ENCODE measurements around the gene EOGT. TPM values are rescaled to one million over a fixed set of nuclear protein-coding genes. Genes with fewer than 3 reads are reported as not detected.

Gene EOGT
- total and polyA plus RNA-seq, 2 donors from 2014 or later = 7.2 to 28.1 TPM

DNA sequence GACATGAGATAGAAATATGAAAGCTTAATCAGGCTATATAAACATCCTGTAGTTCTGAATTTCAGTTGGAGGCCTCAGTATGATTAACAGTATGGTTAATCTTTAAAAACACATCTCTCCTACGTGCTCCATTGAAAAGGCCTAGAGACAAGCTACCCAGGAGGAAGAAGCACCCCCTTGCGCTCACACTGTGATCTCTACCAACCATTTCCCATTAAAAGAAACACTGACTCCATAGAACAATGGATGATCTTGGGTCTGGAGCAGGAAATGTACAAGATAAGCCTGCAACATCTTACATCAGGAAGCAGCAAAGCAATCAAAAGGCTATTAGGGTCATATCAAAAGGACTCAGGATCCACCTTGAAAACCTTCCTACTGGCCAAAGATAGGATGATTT is 3.4 kb upstream of the EOGT start:
- intact Hi-C loops (cut with DNase I) = no loop called here
- TF ChIP-seq, protein P1, sequence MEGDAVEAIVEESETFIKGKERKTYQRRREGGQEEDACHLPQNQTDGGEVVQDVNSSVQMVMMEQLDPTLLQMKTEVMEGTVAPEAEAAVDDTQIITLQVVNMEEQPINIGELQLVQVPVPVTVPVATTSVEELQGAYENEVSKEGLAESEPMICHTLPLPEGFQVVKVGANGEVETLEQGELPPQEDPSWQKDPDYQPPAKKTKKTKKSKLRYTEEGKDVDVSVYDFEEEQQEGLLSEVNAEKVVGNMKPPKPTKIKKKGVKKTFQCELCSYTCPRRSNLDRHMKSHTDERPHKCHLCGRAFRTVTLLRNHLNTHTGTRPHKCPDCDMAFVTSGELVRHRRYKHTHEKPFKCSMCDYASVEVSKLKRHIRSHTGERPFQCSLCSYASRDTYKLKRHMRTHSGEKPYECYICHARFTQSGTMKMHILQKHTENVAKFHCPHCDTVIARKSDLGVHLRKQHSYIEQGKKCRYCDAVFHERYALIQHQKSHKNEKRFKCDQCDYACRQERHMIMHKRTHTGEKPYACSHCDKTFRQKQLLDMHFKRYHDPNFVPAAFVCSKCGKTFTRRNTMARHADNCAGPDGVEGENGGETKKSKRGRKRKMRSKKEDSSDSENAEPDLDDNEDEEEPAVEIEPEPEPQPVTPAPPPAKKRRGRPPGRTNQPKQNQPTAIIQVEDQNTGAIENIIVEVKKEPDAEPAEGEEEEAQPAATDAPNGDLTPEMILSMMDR (IDR thresholded peaks at IDR 0.05; ENCODE audit: borderline replicate concordance, extremely low read depth, insufficient read depth) = no peak
- H3K9ac ChIP-seq (ENCODE audit: low read length in 3 of 3) = no peak overlapping the region
- peaks cover 0 to 4% (median 0%) of the 10 kb centered on the region in 3 donors for H3K36me3 ChIP-seq (ENCODE audit: control insufficient read depth in 2 of 3, insufficient read depth in 3 of 3, low read length in 3 of 3)
- DNase-seq (no peak), FAIRE-seq (no peak)
- no peak overlapping the region for H3K4me3 ChIP-seq (ENCODE audit: low read length in 3 of 3)
- H3K9me3 ChIP-seq (ENCODE audit: control insufficient read depth in 2 of 3, insufficient read depth in 1 of 3, low read length in 3 of 3) = no peaks in the 10 kb centered on the region
- H3K27ac ChIP-seq (ENCODE audit: low read depth in 2 of 2, low read length in 2 of 2) = no peak overlapping the region
- peaks cover 0 to 10% (median 6%) of the 10 kb centered on the region in 3 donors for H3K4me1 ChIP-seq (ENCODE audit: control insufficient read depth in 2 of 3, insufficient read depth in 2 of 3, low read depth in 1 of 3, low read length in 3 of 3)
- H3K27me3 ChIP-seq (ENCODE audit: control insufficient read depth, insufficient read depth, low read length) = no peaks in the 10 kb centered on the region

DNA sequence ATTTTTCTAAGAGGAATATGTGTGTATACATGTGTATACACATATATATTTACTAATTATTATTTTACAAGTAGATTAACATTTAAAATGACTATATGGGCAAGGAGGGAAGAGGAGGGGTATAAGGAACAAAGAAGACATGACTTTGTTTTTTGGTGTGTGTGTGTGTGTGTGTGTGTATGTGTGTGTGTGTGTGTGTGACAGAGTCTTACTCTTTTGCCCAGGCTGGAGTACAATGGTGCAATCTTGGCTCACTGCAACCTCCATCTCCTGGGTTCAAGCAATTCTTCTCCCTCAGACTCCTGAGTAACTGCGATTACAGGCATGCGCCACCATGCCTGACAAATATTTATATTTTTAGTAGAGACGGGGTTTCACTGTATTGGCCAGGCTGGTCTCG is 2.6 kb upstream of the EOGT start:
- H3K4me1 ChIP-seq (ENCODE audit: control insufficient read depth in 2 of 3, insufficient read depth in 2 of 3, low read depth in 1 of 3, low read length in 3 of 3) = peaks cover 0 to 10% (median 6%) of the 10 kb centered on the region in 3 donors
- FAIRE-seq = no peak
- peaks cover 0 to 4% (median 0%) of the 10 kb centered on the region in 3 donors for H3K36me3 ChIP-seq (ENCODE audit: control insufficient read depth in 2 of 3, insufficient read depth in 3 of 3, low read length in 3 of 3)
- no peaks in the 10 kb centered on the region for H3K9me3 ChIP-seq (ENCODE audit: control insufficient read depth in 2 of 3, insufficient read depth in 1 of 3, low read length in 3 of 3)
- DNase-seq = no peak
- TF ChIP-seq, protein P1 (IDR thresholded peaks at IDR 0.05; ENCODE audit: borderline replicate concordance, extremely low read depth, insufficient read depth) = no peak
- H3K4me3 ChIP-seq (ENCODE audit: low read length in 3 of 3) = no peak overlapping the region
- H3K27me3 ChIP-seq (ENCODE audit: control insufficient read depth, insufficient read depth, low read length) = no peaks in the 10 kb centered on the region
- H3K27ac ChIP-seq (ENCODE audit: low read depth in 2 of 2, low read length in 2 of 2) = no peak overlapping the region
- H3K9ac ChIP-seq (ENCODE audit: low read length in 3 of 3) = no peak overlapping the region
- intact Hi-C loops (cut with DNase I) = no loop called here

DNA sequence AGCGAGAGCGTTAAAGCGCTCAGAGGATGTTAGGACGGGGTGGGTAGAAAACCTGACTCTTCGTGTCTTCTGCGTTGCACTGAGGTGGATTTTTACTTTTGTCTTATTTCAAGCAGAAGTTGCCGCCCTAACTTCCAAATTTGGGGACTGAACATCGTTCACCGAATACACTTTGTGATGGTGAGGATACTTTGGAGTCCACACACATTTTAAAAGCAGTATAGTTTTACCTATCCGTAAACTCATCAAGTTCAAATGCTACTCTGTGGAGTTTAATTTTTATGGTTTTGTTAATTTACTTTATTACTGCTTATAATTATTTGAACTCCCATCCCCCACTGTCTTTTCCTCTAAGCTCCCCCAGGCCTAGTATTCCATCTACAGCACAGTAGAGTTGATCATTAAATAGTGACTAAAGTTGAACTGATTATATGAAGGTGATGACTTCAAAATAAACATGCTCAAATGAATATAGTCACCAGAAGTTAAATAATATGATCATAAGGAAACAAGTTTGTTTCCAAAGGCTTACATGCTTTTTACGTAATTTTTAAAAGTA is 617 bp upstream of the EOGT start:
- peak overlapping the region; percentile 20 to 63 (median 28) for H3K9ac ChIP-seq (ENCODE audit: low read length in 3 of 3)
- intact Hi-C loops (cut with DNase I) = no loop called here
- DNase-seq = no peak
- TF ChIP-seq, protein P1 (IDR thresholded peaks at IDR 0.05; ENCODE audit: borderline replicate concordance, extremely low read depth, insufficient read depth) = no peak
- no peaks in the 10 kb centered on the region for H3K27me3 ChIP-seq (ENCODE audit: control insufficient read depth, insufficient read depth, low read length)
- no peaks in the 10 kb centered on the region for H3K9me3 ChIP-seq (ENCODE audit: control insufficient read depth in 2 of 3, insufficient read depth in 1 of 3, low read length in 3 of 3)
- peaks cover 0 to 4% (median 0%) of the 10 kb centered on the region in 3 donors for H3K36me3 ChIP-seq (ENCODE audit: control insufficient read depth in 2 of 3, insufficient read depth in 3 of 3, low read length in 3 of 3)
- peaks cover 0 to 10% (median 6%) of the 10 kb centered on the region in 3 donors for H3K4me1 ChIP-seq (ENCODE audit: control insufficient read depth in 2 of 3, insufficient read depth in 2 of 3, low read depth in 1 of 3, low read length in 3 of 3)
- FAIRE-seq = no peak
- H3K4me3 ChIP-seq (ENCODE audit: low read length in 3 of 3) = peak overlapping the region; percentile 61 to 76 (median 74)
- peak overlapping the region; percentile 90 to 92 for H3K27ac ChIP-seq (ENCODE audit: low read depth in 2 of 2, low read length in 2 of 2)
